ENCODE results near the gene G6PD.
A peak's percentile ranks its signal among the peaks of the same experiment; 100 is the strongest.
"Not testable (repeated sequence)": the region's sequence is repeated elsewhere in the genome, so short reads cannot be mapped to it uniquely, and the experiment has no call there.

The G6PD gene

DNA sequence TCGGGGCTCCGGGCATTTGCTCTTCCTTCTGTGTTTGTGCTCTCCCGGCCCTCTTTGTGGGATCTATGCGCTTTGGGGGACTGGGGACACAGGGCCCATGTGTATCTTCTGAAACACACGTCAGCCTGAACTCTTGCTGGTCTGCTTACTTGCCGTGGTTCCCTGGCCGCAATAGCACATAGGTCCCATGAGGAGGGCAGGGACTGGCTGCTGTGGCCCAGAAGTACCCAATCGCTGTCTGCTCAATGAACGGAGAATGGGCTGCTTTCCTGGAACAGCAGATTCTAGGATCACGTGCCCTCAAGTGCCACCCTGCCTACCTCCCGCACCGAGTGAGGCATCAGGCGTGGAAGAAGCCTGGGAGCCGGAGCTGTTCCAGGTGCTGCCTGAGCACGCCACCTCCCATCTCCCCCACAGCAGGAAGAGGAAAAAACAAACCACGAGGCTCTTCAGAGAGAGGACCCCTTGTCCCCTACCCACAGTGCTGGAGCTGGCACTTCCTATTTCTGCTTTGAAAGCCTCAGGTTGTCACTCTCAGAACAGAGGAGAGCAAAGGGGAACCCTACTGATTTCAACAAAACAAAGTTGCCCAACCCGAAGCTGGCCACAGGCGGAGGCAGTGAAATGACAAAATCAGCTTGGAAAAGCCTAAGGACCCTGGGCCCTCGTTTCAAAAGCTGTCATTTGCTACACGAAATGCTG, 3.8 kb downstream of the G6PD start:
- DNase-seq (ENCODE audit: low read depth in 2 of 2), result no peak

DNA sequence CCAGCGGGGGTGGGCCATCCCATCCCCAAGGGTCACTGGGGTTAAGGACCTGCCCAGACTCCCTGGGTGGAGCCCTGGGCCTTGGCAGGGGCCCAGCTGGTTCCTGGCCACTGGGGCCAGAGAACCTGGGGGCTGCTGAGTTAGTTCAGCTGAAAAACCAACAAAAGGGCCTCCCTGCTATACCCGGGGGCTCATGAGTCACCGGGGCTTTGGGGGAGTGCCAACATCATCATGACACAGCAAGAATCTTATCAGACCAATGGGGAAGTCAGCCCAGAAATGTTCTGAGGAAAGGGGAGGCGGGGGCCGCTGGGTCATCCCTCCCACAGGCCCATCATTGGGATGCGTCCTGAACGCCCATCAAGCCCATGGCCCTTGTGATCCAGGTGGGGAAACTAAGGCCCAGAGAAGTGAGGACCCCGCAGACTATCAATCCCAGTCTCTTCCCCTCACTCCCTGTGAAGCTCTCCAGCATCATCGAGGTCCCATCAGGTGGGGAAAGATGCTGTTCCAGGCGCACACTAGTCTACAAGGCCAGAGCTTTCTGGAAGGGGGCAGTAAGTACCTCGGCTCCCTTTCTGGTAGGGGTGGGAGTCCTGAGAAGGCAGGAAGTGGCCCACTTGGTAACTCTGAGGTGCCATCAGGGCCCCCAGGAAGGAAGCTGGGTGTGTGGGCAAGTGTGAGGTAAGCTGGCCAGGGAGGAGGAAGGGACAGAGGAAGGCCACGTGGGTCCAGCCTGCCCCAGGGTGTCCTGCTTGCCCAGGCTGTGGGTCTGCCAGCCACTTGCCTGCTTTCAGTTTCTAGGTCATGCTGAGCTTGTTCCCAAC, 4.5 kb downstream of the G6PD start:
- DNase-seq (ENCODE audit: low read depth in 2 of 2), result peak in 1 of 2 donors; percentile 50

DNA sequence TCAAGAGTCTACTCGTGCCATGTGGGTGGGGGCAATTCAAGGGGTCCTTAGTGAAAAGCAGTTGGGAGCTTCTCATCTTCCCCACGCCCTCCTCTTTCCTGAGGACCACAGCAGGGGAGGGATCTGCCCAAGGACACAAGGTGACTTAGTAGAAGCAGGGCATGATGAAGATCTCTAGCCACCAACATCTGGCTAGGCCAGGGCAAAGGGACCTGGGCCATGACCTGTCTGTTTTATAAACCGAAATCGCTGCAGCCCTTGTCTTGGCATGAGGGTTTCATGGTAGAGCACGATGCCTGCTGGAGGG, 5.1 kb downstream of the G6PD start:
- no peak for DNase-seq (ENCODE audit: low read depth in 2 of 2)

DNA sequence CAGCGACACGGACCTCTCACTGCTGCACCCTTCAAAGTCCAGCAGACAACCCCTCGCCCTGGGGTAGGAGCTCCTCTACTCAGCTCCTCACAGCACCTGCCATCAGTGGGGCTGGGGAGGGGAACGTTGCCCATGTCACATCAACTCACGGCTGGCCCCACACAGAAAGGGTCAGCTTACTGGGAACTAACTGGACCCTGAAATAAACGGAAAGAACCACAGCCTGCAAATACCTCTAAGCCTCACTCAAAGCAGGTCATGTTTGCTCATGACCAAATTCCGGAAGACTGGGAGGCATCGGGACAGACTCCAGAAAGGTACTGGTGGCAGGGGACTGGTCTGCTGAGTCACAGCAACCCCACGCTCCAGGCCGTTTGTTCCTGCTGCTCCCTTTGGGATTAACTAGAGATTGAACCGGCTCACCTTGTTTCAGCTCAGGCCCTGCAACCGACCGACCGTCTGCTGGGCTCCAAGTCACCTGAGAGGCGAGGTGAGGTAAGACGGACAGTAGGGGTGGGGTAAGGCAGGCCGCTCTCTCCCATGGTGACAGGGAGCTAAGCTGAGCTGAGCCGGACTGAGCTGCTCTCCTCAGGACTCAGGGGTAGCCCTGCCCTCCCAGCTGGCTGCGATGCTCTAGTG, 5.6 kb downstream of the G6PD start:
- DNase-seq (ENCODE audit: low read depth in 2 of 2), result no peak

DNA sequence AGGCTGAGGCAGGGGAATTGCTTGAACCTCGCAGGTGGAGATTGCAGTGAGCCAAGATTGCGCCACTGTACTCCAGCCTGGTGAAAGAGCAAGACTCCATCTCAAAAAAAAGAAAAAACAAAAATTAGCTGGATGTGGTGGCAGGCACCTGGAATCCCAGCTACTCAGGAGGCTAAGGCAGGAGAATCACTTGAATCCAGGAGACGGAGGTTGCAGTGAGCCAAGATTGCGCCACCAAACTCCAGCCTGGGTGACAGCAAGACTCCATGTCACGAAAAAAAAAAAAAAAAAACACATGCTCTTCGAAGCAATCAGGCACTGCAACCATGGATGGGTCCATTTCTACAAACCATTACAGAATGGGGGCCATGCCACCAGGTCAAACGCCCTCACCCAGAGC, 6.3 kb downstream of the G6PD start:
- DNase-seq (ENCODE audit: low read depth in 2 of 2), result not testable (repeated sequence)

DNA sequence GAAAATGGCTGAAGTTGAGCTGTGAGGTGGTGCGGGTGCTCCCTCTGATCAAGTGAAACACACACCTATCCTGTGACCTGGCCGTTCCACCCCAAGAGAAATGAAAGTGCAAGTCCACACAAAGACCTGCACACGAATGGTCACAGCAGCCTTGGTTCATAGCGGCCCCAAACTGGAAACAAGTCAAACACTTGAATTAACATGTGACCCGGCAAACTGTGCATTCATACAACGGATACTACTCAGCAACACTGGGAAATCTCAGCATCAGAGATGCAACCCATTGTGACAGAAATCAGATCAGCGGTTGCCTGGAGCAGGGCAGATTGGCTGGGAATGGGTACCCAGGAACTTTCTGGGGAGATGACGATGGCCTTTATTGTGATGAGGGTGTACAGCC, 7.6 kb downstream of the G6PD start:
- DNase-seq (ENCODE audit: low read depth in 2 of 2), result no peak

DNA sequence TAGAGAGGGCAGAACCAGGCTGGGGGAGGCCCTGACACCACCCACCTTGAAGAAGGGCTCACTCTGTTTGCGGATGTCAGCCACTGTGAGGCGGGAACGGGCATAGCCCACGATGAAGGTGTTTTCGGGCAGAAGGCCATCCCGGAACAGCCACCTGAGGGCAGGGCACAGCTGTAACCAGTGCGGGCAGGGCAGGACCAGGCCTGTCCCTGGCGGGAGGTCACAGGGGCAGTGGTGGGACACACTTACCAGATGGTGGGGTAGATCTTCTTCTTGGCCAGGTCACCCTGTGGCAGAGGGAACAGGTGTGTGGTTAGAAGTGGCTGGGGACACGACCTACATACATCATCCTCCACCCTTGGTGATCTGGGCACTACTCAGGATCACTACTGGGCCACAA, 10.8 kb downstream of the G6PD start:
- DNase-seq (ENCODE audit: low read depth in 2 of 2), result no peak

DNA sequence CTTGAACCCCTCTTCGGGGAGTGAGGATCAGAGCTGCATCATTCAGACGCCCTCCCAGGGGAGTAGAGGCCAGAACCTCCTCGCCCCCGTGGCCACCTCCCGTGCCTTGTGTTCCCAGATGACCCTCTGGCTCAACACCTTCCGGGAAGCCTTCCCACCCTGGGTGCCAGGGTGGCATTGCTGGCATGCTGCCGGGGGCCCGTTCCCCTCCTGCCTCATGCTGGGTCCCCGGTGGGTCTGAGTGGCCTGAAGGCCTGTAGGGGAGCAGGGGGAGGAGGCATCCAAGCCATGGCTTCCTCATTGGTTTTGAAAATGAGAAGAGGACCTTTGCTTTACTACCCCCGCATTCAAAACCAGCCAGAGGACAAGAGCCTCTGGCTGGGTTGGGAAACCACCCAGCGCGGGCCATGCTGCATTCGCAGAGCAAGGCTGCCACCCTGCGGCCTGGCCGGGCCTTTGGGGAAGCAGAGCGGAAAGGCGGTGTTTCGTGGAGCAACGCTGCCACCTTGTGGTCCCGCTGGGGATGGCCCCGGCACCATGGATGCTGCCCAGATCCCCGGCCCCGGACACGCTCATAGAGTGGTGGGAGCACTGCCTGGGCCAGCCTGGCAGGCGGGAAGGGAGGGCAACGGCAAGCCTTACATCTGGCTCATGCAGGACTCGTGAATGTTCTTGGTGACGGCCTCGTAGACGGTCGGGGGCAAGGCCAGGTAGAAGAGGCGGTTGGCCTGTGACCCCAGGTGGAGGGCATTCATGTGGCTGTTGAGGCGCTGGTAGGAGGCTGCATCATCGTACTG, 11.9 kb downstream of the G6PD start:
- peak; percentile 74 to 82 for DNase-seq (ENCODE audit: low read depth in 2 of 2)

DNA sequence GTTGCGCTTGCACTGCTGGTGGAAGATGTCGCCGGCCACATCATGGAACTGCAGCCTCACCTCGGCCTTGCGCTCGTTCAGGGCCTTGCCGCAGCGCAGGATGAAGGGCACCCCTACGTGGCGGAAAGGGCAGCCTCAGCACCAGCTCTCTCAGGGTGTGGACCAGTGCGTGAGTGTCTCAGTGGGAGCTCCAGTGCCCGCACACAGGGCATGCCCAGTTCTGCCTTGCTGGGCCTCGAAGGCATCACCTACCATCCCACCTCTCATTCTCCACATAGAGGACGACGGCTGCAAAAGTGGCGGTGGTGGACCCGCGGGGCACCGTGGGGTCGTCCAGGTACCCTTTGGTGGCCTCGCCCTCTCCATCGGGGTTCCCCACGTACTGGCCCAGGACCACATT, 14.0 kb downstream of the G6PD start:
- DNase-seq (ENCODE audit: low read depth in 2 of 2), result no peak

DNA sequence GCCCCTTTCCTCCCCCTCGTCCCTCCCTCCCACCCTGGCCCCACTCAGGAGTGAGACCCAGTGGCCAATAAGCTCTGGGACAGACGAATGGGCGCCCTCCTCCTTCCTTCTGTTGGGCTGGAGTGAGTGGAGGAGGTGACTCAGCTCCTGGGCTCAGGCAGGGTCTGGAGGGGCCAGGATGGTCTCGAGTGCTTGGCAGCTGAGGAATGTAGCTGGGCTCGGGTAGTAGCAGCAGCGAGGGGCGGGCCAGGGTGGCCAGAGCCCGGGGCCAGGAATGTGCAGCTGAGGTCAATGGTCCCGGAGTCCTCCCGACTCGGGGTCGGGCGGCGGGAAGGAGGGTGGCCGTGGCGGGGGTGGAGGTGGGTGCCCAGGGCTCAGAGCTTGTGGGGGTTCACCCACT, 15.0 kb downstream of the G6PD start:
- no peak for DNase-seq (ENCODE audit: low read depth in 2 of 2)

DNA sequence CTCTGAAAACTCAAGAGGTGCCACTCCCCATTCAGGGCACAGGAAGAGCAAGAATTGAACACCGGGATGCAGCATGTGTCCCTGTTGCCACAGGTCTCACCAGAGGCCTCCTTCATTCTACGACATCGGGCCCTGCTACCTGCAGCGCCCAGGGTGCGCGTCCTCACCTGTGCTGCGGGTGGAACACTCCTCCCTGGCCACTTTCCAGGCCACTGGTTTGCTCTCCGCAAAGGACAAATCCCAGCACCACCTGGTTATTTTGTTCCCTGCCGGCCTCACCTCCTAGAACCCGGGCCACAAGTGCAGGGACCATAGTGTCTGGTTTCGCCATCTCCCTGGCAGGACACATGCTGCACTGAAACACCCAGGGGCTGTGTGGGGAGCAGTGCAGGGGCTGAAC, 16.4 kb downstream of the G6PD start:
- no peak for DNase-seq (ENCODE audit: low read depth in 2 of 2)

DNA sequence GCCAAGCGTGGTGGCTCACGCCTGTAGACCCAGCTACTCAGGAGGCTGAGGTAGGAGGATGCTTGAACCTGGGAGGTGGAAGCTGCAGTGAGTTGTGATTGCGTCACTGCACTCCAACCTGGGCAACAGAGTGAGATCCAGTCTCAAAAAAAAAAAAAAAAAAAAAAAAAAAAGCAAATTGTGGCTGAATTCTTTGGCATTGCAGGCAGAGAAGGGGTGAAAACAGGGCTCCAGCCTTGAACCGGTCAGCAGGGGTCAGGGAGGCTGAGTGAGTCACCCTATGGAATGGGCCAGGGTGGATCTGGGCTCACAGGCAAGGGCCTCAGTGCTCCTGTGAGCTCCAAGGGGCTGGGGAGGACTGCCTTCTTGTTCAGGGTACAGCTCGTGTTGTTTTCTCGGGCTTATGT, 17.4 kb downstream of the G6PD start:
- no peak for DNase-seq (ENCODE audit: low read depth in 2 of 2)

DNA sequence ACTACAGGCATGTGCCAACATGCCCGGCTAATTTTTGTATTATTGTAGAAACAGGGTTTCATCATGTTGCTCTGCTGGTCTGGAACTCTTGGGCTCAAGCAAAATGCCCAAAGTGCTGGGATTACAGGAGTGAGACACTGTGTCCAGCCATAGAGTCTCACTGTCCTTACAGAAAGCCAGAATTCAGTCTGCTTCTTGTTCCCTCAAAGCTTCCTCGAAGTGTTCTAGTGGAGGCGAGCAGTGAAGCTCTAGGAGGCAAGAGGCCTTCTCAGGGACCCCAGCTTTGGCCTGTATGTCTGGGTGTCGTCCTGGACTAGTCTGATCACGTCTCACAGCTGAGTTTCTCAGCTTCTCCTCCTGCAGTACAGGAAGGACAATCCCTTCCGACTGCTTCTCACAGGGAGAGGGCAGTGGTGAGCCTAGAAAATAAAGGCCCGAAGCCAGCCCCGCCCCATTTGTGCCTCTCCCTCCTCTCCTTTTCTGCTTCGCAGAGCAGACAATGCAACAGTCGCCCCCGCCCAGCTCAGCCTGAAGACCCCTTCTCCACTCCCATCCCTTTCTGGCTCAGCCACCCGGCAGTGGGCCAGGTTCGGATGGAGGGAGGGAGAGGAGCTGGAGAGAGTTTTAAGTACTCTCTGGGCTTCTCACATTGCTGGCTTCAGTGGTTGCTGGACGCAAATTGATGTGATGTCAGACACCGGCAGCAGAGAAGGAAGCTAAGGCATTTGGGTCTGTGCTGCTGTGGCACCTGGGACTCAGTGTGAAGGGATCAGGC, 19.6 kb downstream of the G6PD start:
- no peak for DNase-seq (ENCODE audit: low read depth in 2 of 2)

DNA sequence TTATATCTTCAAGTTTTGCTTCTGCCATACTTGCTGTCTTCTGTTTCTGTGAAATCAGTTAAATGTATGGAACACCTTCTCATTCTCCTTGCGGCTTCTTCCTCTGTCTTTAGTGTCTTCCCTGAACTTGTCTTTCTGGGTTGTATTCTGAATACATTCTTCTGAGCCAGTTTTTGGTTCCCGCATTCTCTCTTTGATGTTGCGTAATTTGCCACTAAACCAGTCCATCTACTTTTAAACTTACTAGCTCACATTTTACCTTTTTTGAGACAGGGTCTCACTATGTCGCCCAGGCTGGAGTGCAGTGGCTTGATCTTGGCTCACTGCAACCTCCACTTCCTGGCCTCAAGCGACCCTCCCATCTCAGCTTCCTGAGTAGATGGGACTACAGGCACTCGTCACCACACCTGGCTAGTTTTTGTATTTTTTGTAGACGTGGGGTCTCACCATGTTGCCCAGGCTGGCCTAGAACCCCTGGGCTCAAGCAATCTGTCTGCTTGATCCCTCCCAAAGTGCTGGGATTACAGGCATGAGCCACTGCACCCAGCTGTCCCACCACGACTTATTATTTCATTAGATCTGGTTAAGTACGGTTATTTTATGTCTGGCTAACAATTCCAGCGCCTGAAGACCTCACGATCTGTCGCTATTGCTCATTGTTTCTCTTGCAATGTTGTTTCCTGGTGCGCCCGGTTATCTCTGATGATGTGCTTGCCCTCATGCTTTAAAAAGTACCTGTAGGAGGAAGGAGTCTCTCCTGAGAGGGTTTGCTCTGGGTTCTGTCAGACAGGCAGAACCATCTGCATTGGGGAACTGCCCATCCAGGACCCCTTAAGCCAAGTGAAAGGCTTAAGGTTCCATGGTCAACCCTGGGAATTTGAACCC, 20.8 kb downstream of the G6PD start:
- no peak for DNase-seq (ENCODE audit: low read depth in 2 of 2)

DNA sequence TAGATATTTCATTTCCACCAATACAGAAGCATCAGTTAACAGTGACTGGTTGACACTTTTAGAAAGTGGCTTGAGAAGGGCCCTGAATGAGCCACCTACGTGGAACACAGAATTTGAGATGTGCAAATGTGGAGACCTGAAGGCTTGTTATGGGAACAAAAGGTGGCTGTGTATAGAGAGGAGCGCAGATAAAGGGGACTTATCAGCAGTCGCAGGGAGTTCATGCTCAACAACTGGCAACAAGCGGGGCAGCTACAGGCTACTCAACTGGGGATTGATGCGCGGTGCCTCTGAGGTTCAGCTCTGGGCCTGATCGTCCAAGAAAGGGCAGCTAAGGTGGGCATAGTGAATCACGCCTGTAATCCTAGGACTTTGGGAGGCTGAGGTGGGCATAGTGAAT, 27.3 kb downstream of the G6PD start:
- DNase-seq (ENCODE audit: low read depth in 2 of 2), result no peak

DNA sequence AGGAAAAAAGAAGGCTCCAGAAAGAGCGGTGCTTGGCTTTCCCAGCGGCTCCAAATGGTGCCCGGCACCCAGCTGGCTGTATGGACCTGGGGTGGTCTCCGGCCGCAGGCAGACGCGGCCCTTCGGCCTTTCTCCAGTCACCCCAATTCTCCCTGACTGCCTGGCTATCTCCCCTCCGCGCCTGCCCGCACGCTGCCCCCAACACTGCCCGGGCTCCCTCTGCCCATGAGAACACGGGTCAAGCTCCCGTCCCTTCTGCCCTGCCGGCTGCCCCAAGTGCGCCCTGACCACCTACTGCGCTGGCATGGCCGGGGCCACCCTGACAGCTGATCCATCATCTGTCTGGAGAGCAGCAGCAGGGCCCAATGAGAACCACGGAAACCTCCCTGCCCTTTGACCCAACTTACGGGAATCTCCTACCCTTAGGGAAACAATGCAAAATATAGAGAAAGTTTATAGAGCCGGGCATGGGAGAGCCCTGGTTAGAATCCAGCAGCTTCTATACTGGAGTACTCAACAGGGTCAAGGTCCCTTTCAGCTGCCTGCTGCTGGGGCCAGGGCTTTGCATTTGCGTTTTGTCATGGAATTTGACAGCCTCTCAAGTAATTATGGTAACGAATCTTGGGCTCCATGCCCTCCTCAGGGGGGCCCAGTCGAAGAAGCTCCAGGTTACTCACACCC, 29.4 kb downstream of the G6PD start:
- DNase-seq (ENCODE audit: low read depth in 2 of 2), result no peak

DNA sequence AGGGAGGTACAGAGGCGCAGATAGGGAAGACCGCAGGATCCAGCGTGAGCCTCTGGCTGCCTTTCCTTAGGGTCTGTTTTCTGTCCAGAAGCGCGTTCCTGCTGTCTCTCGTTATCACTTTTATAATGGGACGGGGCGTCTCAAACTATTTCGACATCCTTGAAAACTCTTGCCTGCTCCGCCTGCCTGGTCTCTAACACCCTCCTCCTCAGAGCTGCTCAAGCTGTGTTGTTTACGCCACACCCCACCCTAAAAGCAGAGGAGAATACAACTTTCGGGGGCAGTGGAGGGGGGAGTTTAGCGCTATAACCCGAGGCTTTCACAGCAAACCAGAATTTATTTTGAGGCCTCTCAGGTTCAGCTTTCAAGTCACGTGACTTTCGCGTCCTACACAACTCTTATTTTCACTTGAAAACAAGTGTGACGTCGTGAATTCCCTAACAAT, 30.0 kb downstream of the G6PD start:
- no peak for DNase-seq (ENCODE audit: low read depth in 2 of 2)

DNA sequence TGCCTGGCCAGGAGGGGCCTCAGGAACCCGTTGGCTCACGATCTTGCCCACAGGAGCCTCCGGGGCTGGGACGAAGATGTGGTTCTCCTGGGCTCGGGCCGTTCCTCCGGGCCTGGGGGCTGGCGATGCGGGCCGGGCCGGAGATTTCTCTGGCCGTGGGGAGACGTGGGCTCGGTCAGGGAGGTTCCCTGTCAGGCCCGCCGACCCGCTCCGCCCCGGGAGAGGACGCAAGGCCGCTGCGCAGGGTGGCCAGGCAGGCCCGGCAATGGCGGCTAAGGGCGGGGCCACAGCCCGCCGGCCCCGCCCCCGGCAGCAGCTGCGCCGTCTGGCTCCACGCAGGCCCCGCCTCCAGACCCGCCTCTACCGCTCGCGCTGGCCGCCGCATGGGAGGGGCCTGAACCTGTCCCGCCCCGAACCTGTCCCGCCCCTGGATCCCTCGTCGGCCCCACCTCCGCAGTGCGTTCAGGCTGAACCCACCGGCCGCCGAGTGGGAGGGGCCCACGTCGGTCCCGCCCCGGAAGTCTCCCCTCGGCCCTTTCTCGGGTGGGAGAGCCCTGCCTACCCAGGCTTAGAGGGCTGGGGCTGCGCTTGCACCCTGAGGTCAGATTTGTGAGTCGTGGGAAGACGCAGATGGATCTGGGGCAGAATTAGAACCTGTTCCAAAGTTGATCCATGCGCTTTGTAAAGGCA, 30.5 kb downstream of the G6PD start, which contains the start of gene FAM3A:
TSS of gene FAM3A (minus strand) at position 267 of the 690 bp plus-strand sequence. CDS start 460 bp downstream, outside the sequence.
- peak; percentile 86 to 87 for DNase-seq (ENCODE audit: low read depth in 2 of 2)
